HG03457 (cell line): Measurements from ENCODE around the gene TIMP3.
"Not testable (repeated sequence)": the region's sequence is repeated elsewhere in the genome, so short reads cannot be mapped to it uniquely, and the experiment has no call there.

Experiments
- ATAC-seq: cut with Tn5 transposase; IDR thresholded peaks from one replicate; pipeline ENCODE4 v1.9.1; 2021; ENCODE audit warnings: moderate number of reproducible peaks; ENCODE audit not compliant: unreplicated experiment

The TIMP3 gene

GRCh38 chr22:32801537-32802236 is at the start of gene TIMP3:
Gene TIMP3 (plus strand): TSS chr22:32801705. CDS start chr22:32802002, 297 bp downstream.
- no peak for ATAC-seq

- ATAC-seq, result no peak
Measured at GRCh38 chr22:32752326-32752725, 49.2 kb upstream of the TIMP3 start.

- no peak for ATAC-seq
Measured at GRCh38 chr22:32752816-32753520, 48.5 kb upstream of the TIMP3 start.

DNA sequence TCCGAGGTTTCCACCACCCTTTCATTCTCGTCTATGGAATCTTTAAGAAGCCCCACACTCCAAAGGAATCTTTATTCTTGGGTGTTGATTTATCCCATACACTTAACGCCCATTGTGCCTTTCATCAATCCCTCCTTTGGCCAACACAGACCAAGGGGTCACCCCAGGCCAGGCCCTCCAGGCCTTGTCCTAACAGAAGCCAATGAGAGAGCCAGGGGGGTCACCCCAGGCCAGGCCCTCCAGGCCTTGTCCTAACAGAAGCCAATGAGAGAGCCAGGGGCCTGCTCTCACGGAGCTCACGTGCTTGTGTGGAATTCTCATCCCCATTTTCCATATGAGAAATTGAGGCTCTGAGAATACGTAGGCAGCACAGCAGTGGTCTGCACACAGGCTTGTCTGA is 47.9 kb upstream of the TIMP3 start:
- ATAC-seq, result no peak

DNA sequence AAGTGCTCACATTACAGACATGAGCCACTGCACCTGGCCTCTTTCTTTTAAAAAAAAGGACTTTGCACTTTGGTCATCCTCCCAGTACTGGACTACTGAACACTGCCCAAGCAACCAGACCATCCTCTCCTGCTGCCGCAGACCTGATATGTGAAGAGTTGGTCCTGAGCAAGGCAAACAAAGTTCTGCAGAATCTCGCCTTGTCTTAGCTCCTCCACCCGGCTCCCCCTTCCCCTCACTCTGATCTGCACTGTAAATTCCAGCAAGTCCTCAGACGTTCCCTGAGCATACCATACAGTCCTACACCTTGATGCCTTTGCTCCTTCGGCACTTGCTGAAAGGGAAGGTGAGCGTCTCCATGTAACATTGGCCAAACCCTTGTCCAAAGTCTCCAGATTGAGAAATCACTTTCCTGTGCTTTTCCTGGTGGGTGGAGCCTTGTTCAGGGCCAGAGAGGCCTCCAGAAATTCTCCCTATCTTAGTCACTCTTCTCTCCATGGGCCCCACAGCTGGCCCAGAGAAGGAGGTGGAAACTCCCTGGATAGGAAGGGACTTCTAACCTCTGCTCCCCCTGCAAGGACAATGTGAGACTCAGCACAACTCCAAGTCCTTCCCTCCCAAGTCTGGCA is 47.0 kb upstream of the TIMP3 start:
- ATAC-seq, result no peak

DNA sequence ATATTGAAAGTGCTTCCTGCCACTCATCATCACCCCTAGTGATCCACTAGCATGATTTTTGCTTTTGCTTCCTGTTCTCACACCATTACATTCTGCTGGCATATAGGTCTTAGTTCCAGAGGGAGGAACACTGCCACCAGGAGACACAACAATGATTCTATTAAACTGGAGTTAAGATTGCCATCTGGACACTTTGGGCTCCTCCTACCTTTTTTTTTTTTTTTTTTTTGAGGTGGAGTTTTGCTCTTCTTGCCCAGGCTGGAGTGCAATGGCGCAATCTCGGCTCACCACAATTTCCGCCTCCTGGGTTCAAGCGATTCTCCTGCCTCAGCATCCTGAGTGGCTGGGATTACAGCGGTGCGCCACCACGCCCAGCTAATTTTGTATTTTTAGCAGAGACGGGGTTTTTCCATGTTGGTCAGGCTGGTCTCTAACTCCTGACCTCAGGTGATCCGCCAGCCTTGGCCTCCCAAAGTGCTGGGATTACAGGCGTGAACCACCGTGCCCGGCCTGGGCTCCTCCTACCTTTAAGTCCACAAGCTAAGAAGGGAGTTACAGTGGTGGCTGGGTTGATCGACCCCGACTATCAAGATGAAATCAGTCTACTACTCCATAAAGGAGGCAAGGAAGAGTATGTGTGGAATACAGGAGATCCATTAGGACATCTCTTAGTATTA is 44.3 kb upstream of the TIMP3 start:
- ATAC-seq, result not testable (repeated sequence)

DNA sequence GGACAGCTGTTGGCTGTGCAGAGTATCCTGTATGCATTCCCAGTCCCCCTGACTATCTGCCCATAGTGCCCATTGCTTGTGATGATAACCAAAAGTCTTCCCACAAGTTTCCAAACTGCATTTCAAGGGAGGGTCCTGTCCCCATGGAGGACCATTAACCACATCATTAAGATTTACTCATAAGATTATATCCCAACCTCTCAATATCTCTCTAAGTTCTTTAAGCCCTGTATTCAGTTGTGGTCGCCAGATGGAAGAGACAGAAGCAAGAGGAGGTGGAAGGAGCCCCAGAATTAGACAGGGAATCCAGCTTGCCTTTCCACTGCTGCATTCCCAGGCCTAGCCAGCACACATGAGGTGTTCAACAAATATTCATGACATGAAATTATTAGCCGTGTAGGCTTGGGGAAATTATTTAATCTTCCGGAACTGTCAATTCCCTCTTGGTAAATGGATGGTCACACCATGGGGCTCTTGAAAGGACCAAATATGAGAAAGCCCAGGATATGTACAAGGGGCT is 42.6 kb upstream of the TIMP3 start:
- ATAC-seq, result no peak

- ATAC-seq, result no peak
Measured at GRCh38 chr22:32760396-32760795, 41.1 kb upstream of the TIMP3 start.

GRCh38 chr22:32760815-32761214 is 40.7 kb upstream of the TIMP3 start:
- ATAC-seq, result no peak

GRCh38 chr22:32761251-32761903 is 40.1 kb upstream of the TIMP3 start:
- ATAC-seq, result no peak

DNA sequence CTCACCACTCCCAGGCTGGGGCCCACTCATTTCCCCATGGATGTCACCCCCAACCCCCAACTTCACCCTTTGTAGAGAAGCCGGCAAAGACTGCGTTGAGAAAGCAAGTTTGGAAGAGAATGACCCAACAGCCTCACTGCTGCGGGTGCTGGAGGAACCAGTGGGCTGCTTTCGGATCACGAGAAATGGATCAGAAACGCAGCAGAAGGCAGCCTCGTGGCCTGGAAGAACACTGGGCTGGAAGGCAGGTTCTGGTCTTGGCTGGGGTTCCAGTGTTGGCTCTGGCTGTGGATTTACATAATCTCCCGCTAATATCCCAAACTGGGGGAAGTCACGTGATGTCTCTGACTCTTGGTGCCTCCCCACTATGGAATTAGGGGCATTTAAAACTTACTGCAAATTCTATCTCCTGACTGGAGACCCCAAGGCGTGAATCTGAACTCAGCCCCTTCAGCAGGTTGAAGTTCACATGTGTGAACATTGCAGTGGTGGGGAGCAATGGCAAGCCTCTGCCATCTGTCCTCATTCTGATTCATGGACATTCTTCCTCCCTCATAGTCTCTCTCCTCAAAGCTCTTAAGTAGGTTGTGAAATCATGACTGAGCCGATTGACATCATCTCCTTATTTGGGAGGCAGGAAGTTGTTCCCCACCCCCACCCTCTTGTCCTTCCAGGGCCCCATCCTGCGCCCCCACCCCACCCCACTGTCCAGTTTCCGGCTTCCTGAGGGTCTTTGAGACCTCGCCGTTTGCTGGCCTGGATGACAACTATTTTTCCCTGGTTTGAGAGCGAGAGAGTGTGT is 37.0 kb upstream of the TIMP3 start:
- no peak for ATAC-seq

DNA sequence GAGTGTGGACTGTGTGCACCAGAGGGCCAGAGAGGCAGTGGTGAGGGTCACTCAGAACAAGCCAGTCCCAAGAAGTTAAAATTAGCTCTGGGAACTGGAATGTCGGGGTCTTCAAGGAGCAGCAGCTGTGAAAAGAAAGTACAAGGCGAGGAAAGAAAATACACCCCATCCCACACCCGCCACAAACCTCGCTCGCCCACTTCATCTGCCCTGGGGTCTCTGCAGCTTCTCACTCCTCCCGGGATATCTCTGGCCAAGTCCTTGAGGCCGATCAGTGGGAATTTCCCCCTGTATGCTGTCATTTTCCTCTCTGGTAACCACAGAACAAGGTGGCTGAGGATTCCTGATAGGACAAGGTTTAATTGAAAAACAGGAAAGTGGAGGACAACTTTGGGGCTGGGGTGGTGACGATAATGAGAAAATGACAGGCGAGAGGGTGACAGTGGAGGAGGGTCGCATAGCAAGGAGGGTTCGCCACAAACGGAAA is 36.3 kb upstream of the TIMP3 start:
- ATAC-seq, result no peak

DNA sequence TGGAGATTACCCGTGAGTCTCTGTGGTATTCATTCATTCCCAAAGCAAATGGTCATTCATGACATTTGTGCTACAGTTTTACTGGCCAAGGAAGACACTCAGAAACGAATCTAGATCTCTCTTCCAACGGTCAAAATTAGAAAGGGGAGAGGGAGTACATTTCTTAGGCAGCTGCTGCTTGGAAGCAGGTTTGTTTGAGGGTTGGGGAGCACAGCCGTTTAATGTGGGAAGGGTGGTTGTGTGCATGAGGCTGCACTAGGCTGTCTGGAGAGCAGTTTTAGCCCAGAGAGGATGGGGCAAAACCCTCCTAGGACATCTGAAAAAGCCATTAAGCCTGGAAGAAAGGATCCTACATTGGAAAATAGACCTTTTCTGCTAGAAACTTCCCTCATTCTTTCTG is 29.7 kb upstream of the TIMP3 start:
- no peak for ATAC-seq

DNA sequence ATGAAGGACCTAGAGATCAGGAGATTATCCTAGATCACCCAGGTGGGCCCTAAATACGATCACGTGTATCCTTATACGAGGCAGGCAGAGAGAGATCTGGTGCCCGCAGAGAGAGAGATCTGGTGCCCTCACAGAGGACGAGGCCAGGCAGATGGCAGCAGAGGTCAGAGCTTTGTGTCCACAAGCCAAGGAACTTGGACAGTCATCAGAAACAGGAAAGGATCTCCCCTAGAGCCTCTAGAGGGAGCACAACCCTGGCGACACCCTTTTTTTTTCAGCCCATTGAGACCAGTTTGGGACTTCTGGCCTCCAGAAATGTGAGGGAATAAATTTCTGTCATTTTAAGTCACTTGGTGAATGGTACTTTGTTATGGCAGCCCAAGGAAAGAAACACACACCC is 25.5 kb upstream of the TIMP3 start:
- ATAC-seq, result no peak

GRCh38 chr22:32776397-32776796 is 25.1 kb upstream of the TIMP3 start:
- ATAC-seq, result no peak

DNA sequence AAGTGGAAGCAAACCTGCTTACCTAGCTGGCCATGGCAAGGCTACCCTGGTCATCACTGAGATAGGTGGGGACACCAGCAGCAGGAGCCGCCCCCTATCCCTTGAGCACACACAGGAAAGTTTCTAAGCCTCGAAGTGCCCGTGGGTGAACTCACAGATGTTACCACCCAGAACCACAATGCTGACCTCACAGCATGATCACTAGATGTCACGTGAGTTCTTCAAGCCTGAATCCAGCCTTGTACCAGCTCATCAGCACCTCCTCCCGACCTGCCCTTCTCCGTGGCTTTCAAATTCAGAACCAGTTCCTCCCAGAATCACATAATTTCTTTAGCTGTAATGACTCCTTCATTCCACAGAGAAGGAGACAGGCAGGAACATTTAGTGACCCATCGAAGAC is 24.7 kb upstream of the TIMP3 start:
- ATAC-seq, result no peak

- ATAC-seq, result no peak
Measured at GRCh38 chr22:32777987-32778386, 23.5 kb upstream of the TIMP3 start.

GRCh38 chr22:32780726-32781310 is 20.7 kb upstream of the TIMP3 start:
- no peak for ATAC-seq

DNA sequence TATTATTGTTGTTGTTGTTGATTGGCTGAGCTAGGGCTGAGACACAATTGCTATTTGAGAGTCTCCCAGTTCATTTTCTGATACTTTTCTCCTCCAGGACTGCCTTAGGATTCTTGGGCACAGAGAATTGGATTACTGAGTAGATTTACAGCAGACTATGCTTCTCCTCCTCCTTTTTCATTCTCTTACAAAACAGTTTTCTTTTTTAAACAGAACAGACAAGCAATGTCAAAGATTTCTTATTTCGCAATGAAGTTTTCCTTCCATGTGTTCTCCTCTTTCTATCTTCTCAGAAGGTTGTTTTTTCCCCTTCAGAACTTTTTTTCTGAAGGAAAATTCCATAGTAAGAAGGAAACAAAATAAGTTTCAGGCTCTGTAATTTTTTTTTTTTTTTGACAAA is 19.8 kb upstream of the TIMP3 start:
- ATAC-seq, result no peak
